NCI-H2196 (cell line): Measurements from ENCODE around the gene FOXK1.
"Not testable (repeated sequence)": the region's sequence is repeated elsewhere in the genome, so short reads cannot be mapped to it uniquely, and the experiment has no call there.

ENCODE experiments used
- DNase-seq: peaks from one replicate; lab custom pipeline; 2025; ENCODE audit not compliant: unreplicated experiment; lab: John Stamatoyannopoulos, UW

FOXK1 gene

GRCh38 chr7:4681886-4682620 is at the start of gene FOXK1:
Gene FOXK1 (plus strand): TSS chr7:4682295. CDS start chr7:4682309, 14 bp downstream.
- DNase-seq: peak; percentile 88

- DNase-seq: no peak
Observed at GRCh38 chr7:4633012-4633411, 49.1 kb upstream of the FOXK1 start.

GRCh38 chr7:4634166-4634565 is 47.9 kb upstream of the FOXK1 start:
- DNase-seq: no peak

- peak; percentile 23 for DNase-seq
Observed at GRCh38 chr7:4638781-4639575, 43.1 kb upstream of the FOXK1 start.

GRCh38 chr7:4641091-4641666 is 40.9 kb upstream of the FOXK1 start:
- no peak for DNase-seq

GRCh38 chr7:4641667-4642467 is 40.2 kb upstream of the FOXK1 start:
- peak; percentile 98 for DNase-seq

- no peak for DNase-seq
Observed at GRCh38 chr7:4642468-4643203, 39.5 kb upstream of the FOXK1 start.

GRCh38 chr7:4643204-4643471 is 39.0 kb upstream of the FOXK1 start:
- DNase-seq: not testable (repeated sequence)

- no peak for DNase-seq
Observed at GRCh38 chr7:4645246-4645645, 36.8 kb upstream of the FOXK1 start.

GRCh38 chr7:4648111-4648510 is 34.0 kb upstream of the FOXK1 start:
- DNase-seq: no peak

- DNase-seq: no peak
Observed at GRCh38 chr7:4650433-4651047, 31.6 kb upstream of the FOXK1 start.

- no peak for DNase-seq
Observed at GRCh38 chr7:4653771-4654170, 28.3 kb upstream of the FOXK1 start.

GRCh38 chr7:4655311-4655710 is 26.8 kb upstream of the FOXK1 start:
- DNase-seq: no peak

GRCh38 chr7:4655896-4656295 is 26.2 kb upstream of the FOXK1 start:
- no peak for DNase-seq

GRCh38 chr7:4657640-4658417 is 24.3 kb upstream of the FOXK1 start:
- no peak for DNase-seq

- no peak for DNase-seq
Observed at GRCh38 chr7:4659551-4660286, 22.4 kb upstream of the FOXK1 start.

GRCh38 chr7:4661871-4662270 is 20.2 kb upstream of the FOXK1 start:
- DNase-seq: peak; percentile 49

GRCh38 chr7:4663239-4664018 is 18.7 kb upstream of the FOXK1 start:
- no peak for DNase-seq
